Mammary epithelial cell (primary cell): ENCODE results near the gene SPTLC2.

Source experiments
- CTCF ChIP-seq, 2 donors: IDR thresholded peaks in 1 of 2; conservative IDR thresholded peaks in 1 of 2; 2 replicates each; pipeline ENCODE4 v1.5.1; 2011 to 2012; ENCODE audit warnings: inconsistent platforms in 2 of 2, low read length in 2 of 2, mild to moderate bottlenecking in 2 of 2, control low read depth in 1 of 2, low read depth in 1 of 2; ENCODE audit not compliant: insufficient read depth in 1 of 2; ENCODE audit errors: extremely low read depth in 1 of 2
- EZH2 ChIP-seq: IDR thresholded peaks from 2 replicates; pipeline ENCODE4 v1.6.1; 2012; ENCODE audit warnings: low read length, inconsistent platforms, borderline replicate concordance

DNA sequence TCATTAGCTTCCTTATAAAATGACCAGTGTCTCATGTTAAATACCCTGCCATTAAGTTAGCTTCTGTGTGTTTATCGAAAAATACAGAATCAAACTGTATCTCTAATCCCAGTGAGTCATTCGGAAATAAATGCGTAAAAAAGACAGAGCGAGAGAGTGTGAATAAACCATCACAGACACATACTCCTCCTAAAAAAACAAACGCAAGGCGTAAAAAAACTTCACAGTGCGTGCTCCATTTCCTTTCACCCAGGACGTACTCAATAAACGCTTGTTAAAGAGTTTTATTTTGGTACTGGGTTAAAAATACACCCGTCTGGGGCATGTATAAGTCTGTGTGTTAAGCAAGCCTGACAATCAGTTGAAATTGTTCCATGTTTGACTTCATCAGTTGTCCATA is 59.0 kb downstream of the SPTLC2 start:
- TF ChIP-seq CTCF (conservative IDR thresholded peaks at IDR 0.05 in 1 of 2, IDR thresholded peaks at IDR 0.05 in 1 of 2; ENCODE audit: extremely low read depth in 1 of 2, insufficient read depth in 1 of 2, low read depth in 1 of 2, low read length in 2 of 2) (no peak), EZH2 (no peak)
